Glomerular endothelial cell (primary cell): Measurements from ENCODE around the gene OGFRL1. TPM values are rescaled to one million over a fixed set of nuclear protein-coding genes. Genes with fewer than 3 reads are reported as not detected.

Experiments
- DNase-seq: peaks from one replicate; pipeline ENCODE4 v3.0.0-alpha.2; 2011; ENCODE audit warnings: low read depth, low spot score; ENCODE audit errors: extremely low read depth
- total RNA-seq: library from RNA; depleted of rRNA; stranded (reverse); fragments of >200 nt; gene quantifications from 2 replicates; pipeline ENCODE4 v1.2.3, GENCODE V29; 2015

OGFRL1 gene
- total RNA-seq, 1 donor from 2014 or later, result 58.1 TPM

DNA sequence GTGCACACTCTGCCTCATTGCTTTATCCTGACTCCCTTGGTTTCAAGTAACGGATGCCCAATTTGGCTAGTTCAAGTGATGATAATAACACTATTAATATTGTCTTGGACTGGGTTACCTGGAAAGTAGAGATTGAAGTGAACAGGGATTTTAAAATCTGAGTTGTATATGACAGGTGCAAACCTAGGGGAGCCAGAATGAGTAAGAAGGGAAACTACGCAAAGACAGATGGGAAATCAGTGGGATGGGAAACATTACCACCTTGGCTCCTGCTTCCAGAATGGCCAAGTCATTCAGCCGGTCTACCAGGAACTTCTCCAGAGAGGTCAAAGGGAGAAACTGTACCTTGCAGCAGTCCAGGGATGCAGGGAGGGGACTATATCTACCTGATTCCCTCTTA lies 41.9 kb downstream of the OGFRL1 start:
- DNase-seq, result no peak

DNA sequence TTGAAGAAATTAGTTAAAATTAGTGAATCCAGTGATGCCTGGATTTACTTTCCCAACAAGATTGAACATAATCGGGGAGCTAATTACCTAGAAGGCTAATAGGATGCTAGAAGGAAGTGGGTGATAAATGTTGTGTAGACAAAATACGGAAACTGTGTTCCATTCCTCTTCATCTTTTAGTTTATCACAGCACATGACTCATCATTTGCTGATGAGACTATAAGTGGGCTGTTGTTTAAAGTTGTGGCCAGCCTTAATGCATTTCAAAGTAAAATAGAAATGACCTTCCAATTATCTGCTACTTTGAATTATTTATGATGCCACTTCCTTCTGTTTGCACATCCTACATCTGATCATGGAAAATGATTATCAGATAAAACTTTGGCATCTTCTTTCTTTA lies 43.4 kb downstream of the OGFRL1 start:
- no peak for DNase-seq

DNA sequence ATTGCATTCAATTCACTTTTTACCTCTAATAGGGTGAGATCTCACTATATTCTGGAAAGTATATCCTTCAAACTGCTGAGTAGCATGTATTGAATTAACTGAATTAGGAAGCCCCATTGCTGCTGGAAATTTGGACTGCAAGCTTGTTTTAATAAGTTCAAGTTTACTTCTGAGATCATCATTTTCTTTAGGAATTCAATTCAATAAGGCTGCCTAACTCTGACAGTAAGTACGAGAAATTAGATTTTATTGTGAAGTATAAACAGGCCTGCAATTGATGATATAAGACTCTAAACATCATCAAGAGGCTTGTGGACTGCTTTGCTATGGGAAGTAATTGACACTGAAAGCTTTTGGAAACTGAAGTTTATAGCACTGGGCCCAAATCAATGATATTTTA lies 44.4 kb downstream of the OGFRL1 start:
- DNase-seq, result no peak

DNA sequence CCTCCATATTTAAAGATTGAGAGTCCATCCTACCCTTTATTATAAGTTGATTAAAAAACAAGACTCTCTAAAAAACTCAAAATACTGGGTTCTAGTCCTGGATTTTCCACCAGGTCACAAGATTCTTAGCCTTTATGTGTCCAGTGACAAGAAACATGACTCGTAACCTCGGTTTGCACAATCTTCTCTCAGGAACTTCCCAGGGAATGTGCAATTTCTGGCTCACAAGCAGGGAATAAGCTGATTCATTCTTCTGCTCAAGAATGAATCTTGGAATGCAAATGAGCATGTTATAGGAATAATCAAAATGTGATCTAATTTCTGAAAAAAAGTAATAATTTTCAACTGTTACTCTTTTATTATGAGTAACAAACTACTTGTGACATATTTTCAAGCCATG lies 45.1 kb downstream of the OGFRL1 start:
- peak; percentile 10 for DNase-seq

DNA sequence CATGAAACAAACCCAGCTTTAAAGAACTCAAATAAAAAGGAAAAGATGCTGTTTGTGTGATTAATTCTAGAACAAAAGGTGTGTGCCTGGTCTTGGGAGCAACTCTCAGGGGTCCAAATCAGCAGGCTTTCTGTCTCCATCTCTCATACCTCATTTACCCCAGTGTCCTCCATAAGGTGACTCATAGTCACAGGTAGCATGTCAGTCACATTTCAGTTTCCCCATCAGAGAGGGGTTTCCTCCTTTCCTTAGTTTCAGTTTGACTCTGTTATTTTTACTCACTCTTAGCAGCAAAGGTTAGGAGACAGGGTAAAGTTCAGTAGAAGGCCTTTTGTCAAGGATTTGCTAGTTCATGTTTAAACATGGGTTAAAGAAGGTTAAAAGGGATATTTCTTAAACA lies 46.2 kb downstream of the OGFRL1 start:
- DNase-seq, result no peak

DNA sequence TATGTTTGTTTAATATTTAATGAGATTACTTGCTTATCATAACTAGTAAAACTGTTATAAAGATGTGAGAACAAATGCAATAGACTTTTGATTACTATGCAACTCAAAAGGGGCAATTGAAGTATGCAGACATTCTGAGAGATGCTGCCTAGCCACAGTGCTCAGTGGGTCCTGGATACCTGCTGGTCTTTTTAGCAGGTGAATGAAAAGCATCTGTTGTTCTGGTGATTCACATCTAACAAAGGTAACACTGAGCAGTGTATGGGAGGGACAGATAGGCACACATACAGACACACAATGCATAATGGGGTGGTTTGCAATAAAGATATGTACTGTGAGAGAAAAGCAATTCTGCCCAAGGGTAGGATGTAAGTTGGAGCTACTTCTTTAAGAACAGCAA lies 46.9 kb downstream of the OGFRL1 start:
- DNase-seq, result no peak

DNA sequence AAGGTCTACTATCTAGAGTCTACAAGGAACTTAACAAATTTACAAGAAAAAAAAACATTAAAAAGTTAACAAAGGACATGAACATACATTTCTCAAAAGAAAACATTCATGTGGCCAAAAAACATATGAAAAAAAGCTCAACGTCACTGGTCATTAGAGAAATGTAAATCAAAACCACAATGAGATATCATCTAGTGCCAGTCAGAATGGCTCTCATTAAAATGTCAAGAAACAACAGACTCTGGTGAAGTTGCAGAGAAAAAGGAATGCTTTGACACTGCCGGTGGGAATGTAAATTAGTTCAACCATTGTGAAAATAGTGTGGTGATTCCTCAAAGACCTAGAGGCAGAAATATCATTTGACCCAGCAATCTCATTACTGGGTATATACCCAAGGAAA lies 48.3 kb downstream of the OGFRL1 start:
- DNase-seq, result no peak

DNA sequence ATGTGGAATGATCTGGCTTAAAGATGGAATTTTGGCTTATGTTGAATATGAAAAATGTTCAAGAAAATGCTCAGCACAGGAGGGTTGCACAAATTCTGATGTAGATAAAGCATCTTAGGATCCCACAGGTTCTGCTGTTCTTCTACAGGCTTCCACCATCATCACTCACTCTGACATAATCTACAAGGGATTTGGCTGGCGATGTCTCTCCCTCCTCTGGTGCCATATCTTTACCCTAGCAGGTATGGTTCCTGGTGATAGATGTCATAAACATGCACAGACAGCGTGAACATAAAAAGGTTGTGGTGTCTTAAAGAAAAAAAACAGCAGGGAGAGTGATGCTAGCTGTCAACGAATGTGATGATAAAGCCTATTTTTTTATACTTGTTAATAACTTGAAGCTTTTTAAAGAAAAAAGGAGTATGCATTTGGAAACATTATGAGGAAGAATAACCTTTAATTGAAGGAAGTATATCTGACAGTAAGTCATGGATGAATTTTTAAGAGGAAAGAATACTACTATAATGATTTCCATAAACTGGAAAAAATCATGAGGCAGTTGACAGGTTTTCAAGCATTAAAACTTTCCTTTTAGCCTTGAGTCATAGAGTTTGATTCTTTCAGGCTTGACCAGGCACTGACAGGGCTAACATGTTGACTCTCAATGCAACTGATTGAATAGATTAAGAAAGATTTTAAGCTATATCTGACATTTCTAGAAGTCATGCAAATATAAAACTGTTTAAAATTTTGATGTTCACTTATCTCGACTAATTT lies 50.1 kb downstream of the OGFRL1 start:
- no peak for DNase-seq

DNA sequence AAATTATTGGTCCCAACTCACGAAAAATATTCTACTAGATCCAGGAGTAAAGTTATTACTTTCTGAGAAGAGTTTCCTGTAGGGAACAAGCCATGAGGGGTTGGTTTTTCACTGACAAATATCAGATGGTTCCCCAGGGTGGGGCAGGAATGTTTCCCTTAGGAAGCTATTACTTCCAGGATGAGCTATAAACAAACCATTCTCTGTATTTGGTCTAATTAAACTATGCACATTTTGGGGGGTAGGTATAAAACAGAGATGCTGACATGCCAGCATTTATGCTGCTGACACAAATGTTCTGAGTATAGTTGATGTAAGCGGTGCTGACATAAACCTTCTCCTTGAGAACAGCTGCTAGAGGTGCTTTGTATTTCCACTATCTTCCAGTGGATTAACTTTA lies 54.2 kb downstream of the OGFRL1 start:
- DNase-seq, result no peak

DNA sequence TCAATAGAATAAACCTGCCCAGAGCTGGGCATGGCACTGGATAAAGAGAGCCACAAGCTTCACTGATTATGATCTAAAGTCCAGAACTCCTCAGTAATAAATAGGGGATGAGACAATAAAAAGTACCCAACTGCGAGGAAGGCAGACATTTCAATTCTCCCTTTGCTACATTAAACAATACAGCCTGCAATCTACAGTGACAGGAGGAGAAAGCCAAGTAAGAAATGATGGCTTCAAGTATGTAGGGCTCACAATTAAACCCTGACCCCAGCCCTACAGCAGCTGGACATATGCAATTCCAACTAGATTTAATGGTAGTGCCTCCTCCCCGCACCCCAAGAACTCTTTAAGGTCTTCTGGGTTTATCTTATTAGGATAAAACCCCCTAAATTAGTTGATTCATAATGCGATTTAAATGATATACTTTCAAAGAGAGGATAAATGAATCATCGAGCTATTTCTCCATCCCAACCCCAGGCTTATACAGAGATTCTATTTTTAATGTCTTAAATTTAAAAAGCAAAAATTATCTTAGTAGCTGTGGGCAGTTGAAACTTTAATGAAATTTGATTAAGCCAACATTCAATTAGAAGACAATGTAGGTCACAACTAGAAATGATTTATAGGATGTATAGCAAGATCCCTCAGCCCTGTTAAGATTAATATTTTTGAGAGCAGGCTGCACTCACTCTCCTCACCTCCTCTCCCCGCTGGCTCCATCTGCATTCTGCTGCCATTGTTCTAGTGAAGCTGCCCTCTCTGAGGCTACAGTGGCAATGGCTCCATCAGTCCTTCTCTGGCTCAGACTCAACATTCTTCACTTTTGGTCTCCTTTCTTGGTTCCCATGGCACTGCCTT lies 57.1 kb downstream of the OGFRL1 start:
- no peak for DNase-seq

DNA sequence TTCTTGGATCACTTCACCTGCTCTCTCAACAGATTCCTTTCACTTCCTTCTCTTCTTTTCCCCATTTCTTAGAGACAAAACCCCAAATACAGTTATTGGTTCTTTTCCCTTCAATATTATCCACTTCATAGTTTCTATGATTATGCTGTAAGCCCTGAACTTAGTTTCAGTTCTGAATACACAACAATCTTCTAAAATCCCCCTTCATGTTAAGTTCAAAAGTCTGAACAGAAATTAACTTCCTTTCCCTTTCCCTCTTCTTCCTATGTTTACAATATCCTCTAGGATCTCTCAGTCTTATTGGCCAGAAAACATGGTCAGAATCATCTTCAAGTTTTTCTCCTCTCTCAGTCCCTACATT lies 57.7 kb downstream of the OGFRL1 start:
- no peak for DNase-seq

DNA sequence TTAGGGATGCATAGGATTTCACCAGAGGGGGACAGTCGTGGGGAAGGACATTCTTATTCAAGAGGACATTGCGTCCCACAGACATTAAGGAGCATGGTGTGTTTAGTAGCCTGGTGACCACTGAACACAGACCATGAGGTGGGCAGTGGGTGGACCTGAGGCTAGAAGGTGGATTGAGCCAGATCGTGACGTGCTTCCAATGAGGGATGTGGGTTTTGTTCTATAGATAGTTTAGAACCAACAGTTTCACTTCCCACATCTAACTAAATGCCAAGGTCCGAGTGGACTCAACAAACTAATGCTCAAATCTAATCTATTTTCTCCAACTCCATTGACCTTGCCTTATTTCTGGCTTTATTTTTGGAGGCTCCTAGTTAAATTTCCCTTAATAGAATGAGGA lies 58.5 kb downstream of the OGFRL1 start:
- DNase-seq, result no peak

DNA sequence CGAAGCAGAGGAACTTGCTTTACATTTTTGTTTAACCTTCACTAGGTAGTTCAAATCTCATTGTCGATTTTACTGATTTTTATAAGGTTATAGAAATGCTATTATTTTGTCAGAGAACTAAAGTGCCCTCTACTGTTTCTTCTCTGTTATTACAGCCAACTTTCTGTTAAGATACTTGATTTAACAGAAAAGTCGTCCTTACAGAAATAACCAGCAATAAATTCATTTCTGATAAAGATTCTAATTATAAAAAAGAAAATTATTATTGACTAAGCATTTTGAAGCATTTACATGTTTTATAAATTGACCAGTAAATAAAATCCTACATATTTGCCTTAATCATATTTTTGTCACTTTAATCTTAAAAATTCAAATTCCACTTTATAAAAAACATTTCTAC lies 60.8 kb downstream of the OGFRL1 start:
- no peak for DNase-seq

DNA sequence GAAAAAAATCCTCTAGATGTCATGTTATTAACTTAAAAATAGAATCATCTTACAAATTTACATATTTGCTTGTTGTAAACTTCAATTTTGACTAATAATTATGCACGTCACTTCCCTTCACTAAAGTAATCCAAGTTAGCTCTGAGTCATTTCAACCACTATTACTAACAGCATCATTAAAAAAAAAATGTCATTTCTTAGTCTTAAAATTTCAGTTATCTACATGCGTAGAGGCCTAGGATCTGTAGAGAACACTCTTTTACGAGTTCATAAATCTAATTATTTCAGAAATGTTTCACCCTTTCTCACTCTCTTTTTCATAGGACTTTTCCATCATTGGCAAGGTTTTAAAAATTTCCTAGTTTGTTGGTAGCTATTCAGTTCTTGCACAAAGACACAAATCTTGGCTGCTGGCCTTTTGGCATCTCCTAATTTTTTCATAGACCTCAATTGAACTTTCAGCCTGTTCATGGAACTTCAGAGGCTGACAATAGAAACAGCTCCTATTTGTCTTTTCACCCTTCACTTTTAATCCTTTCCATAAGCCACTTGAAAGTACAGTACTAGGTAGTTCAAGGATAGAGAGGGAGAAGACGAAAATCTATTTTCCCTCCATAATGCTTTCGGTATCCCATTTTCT lies 61.5 kb downstream of the OGFRL1 start:
- no peak for DNase-seq

DNA sequence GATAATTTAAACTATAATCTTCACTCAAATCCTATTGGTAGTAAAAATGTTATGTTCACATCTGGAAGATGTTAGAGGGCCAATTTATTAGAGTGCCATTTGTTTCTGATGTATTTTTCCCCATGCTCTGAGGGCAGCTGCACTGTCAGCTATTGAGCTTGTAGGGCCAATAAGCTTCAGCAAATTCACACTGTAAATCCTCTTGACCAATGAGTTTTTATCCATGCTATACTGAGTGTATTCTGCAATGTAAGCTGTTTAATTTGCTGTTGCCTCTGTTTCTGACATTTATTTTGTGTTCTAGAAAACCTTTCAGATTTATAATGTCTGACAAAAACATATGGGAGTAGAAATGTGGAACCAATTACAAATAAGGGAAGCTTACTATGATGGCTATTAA lies 62.6 kb downstream of the OGFRL1 start:
- DNase-seq, result no peak
